Endothelial cell of umbilical vein (primary cell): Measurements from ENCODE around the gene CAPN2. TPM values are rescaled to one million over a fixed set of nuclear protein-coding genes. Genes with fewer than 3 reads are reported as not detected.

ENCODE experiments used
- BruUV-seq: library from RNA; stranded (reverse); fragments of 400-500 nt; replicated peaks from 2 replicates; lab custom pipeline; 2021; lab: Mats Ljungman, UMichigan
- CTCF ChIA-PET: fragments of 300-600, 350-600 bp; sonication (Branson Sonifier 250); formaldehyde crosslinking; loops from one replicate; lab custom pipeline; 2021; ENCODE audit warnings: antibody characterized with exemption, inconsistent platforms; lab: Charles Lee
- POLR2A ChIA-PET: fragments of 300-600, 350-600 bp; sonication (Branson Sonifier 250); formaldehyde crosslinking; loops from one replicate; lab custom pipeline; 2021; ENCODE audit warnings: antibody characterized with exemption, inconsistent platforms; lab: Charles Lee
- DNase-seq: peaks from one replicate; pipeline ENCODE4 v3.0.0-alpha.2; 2011; ENCODE audit warnings: low read depth, low spot score
- FAIRE-seq: peaks from 2 replicates; lab custom pipeline; 2011; peaks lifted over from hg19 to GRCh38; lab: Jason Lieb, UNC
- H2AFZ ChIP-seq: 2 replicates; pipeline ENCODE4 v1.6.0; 2012; ENCODE audit warnings: low read depth, low read length, control low read depth, inconsistent platforms
- H3K27ac ChIP-seq: 2 replicates; pipeline ENCODE4 v1.5.1; 2011; ENCODE audit warnings: low read depth, mild to moderate bottlenecking, control low read depth, low read length, moderate library complexity; ENCODE audit not compliant: insufficient read depth
- H3K27me3 ChIP-seq, 2 experiments: 2 replicates each; pipeline versions ENCODE4 v1.6.0 to v1.6.1; 2011; ENCODE audit warnings: low read length in 2 of 2, mixed read lengths in 1 of 2; ENCODE audit not compliant: control insufficient read depth in 2 of 2, insufficient read depth in 2 of 2
- H3K36me3 ChIP-seq, 2 experiments: 2 replicates in 1 of 2; 3 replicates in 1 of 2; pipeline ENCODE4 v1.5.1; 2011; ENCODE audit warnings: low read length in 2 of 2, mild to moderate bottlenecking in 1 of 2, moderate library complexity in 1 of 2; ENCODE audit not compliant: control insufficient read depth in 2 of 2, insufficient read depth in 2 of 2; ENCODE audit errors: extremely low read depth in 1 of 2
- H3K4me1 ChIP-seq: 3 replicates; pipeline ENCODE4 v1.5.1; 2011; ENCODE audit warnings: mild to moderate bottlenecking, low read length; ENCODE audit not compliant: control insufficient read depth, insufficient read depth; ENCODE audit errors: extremely low read depth
- H3K4me2 ChIP-seq: 2 replicates; pipeline ENCODE4 v1.6.1; 2011; ENCODE audit warnings: low read length, control low read depth, mixed read lengths; ENCODE audit not compliant: insufficient read depth
- H3K4me3 ChIP-seq, 3 experiments: fragments of 200-600 bp in 1 of 3; sonication (generic), shearing (Covaris generic) in 1 of 3; replicated peaks in 1 of 3; 2 replicates each; pipeline ENCODE4 v1.5.1; 2011 to 2016; ENCODE audit warnings: control low read depth in 3 of 3, low read length in 3 of 3, mild to moderate bottlenecking in 2 of 3, inconsistent platforms in 1 of 3, low read depth in 1 of 3, moderate library complexity in 1 of 3; ENCODE audit not compliant: insufficient read depth in 1 of 3
- H3K79me2 ChIP-seq: 2 replicates; pipeline ENCODE4 v1.6.0; 2012; ENCODE audit warnings: low read length, inconsistent platforms; ENCODE audit not compliant: control insufficient read depth, insufficient read depth
- H3K9ac ChIP-seq: replicated peaks from 2 replicates; pipeline ENCODE3; 2011; ENCODE audit warnings: low read length, control low read depth; ENCODE audit not compliant: insufficient read depth; ENCODE audit errors: extremely low read depth
- H3K9me1 ChIP-seq: replicated peaks from 3 replicates; pipeline ENCODE4 v1.6.0; 2011; ENCODE audit warnings: mild to moderate bottlenecking, low read length; ENCODE audit not compliant: control insufficient read depth, insufficient read depth; ENCODE audit errors: extremely low read depth
- H3K9me3 ChIP-seq: replicated peaks from 2 replicates; pipeline ENCODE4 v1.5.1; 2012; ENCODE audit warnings: low read length, inconsistent platforms; ENCODE audit not compliant: control insufficient read depth, insufficient read depth
- H4K20me1 ChIP-seq: replicated peaks from 2 replicates; pipeline ENCODE3; 2011; ENCODE audit warnings: mild to moderate bottlenecking, low read length; ENCODE audit not compliant: control insufficient read depth, insufficient read depth; ENCODE audit errors: extremely low read depth
- EZH2 ChIP-seq: IDR thresholded peaks from 2 replicates; pipeline ENCODE4 v1.6.1; 2012; ENCODE audit warnings: borderline replicate concordance, low read depth, mild to moderate bottlenecking, moderate library complexity, low read length, inconsistent platforms; ENCODE audit not compliant: severe bottlenecking
- FOS ChIP-seq: IDR thresholded peaks from 2 replicates; pipeline ENCODE4 v1.6.1; 2011; ENCODE audit warnings: mild to moderate bottlenecking, low read length, moderate library complexity, borderline replicate concordance; ENCODE audit not compliant: insufficient read depth
- GATA2 ChIP-seq: IDR thresholded peaks from 2 replicates; pipeline ENCODE4 v1.7.0; 2011; ENCODE audit warnings: low read depth, mild to moderate bottlenecking, moderate library complexity, mixed read lengths, low read length; ENCODE audit not compliant: insufficient read length, insufficient read depth
- JUN ChIP-seq: IDR thresholded peaks from 2 replicates; pipeline ENCODE4 v1.6.1; 2011; ENCODE audit warnings: borderline replicate concordance, low read depth; ENCODE audit not compliant: insufficient read length, insufficient read depth
- MYC ChIP-seq: IDR thresholded peaks from one replicate; pipeline ENCODE4 v1.6.1; 2011; ENCODE audit warnings: mild to moderate bottlenecking, low read depth, low read length
- POLR2A ChIP-seq: IDR thresholded peaks from 2 replicates; pipeline ENCODE4 v1.6.1; 2012; ENCODE audit warnings: low read depth, mild to moderate bottlenecking, control low read depth, low read length
- POLR2AphosphoS5 ChIP-seq: IDR thresholded peaks from 2 replicates; pipeline ENCODE4 v1.6.1; 2012; ENCODE audit warnings: low read depth, mild to moderate bottlenecking, control low read depth, low read length, moderate library complexity; ENCODE audit not compliant: insufficient read depth
- dilution Hi-C: fragments of 300-500 bp; cut with MboI; formaldehyde crosslinking; loops from one replicate; pipeline ENCODE4 v1.15.0; 2019; ENCODE audit warnings: low sequenced_read_pairs; ENCODE audit not compliant: extremely low pct_ligation_motif_present
- intact Hi-C: fragments of 100-400 bp; cut with micrococcal nuclease; formaldehyde crosslinking; loops from one replicate; pipeline ENCODE4 v1.10.0; 2022
- polyA plus RNA-seq, 4 experiments: library from polyadenylated mRNA; depleted of rRNA in 3 of 4; stranded (reverse) in 3 of 4; unstranded in 1 of 4; fragments of >200 nt; gene quantifications; 2 replicates each; pipeline versions ENCODE4 v1.2.1 to v1.2.3, GENCODE V29; 2011 to 2012; ENCODE audit warnings: missing spikeins in 1 of 4
- total RNA-seq: library from RNA; stranded (reverse); gene quantifications from 2 replicates; pipeline ENCODE4 v1.2.3, GENCODE V29; 2021
- TF ChIP-seq, protein P1 (sequence below), 2 donors: IDR thresholded peaks; 1 replicate in 1 of 2; 2 replicates in 1 of 2; pipeline ENCODE4 v1.5.1; 2011; ENCODE audit warnings: low read length in 2 of 2, mild to moderate bottlenecking in 2 of 2, moderate library complexity in 2 of 2, control low read depth in 1 of 2, inconsistent platforms in 1 of 2, low read depth in 1 of 2; ENCODE audit not compliant: insufficient read depth in 1 of 2; ENCODE audit errors: extremely low read depth in 1 of 2
- TF ChIP-seq, protein P2 (sequence below): IDR thresholded peaks from 2 replicates; pipeline ENCODE4 v1.6.1; 2011; ENCODE audit not compliant: insufficient read depth, insufficient read length

The CAPN2 gene
- total and polyA plus RNA-seq, 2 donors (not counting 3 experiments of a cell fraction or from before 2014, with no cell fraction given), result 110 to 420 TPM

DNA sequence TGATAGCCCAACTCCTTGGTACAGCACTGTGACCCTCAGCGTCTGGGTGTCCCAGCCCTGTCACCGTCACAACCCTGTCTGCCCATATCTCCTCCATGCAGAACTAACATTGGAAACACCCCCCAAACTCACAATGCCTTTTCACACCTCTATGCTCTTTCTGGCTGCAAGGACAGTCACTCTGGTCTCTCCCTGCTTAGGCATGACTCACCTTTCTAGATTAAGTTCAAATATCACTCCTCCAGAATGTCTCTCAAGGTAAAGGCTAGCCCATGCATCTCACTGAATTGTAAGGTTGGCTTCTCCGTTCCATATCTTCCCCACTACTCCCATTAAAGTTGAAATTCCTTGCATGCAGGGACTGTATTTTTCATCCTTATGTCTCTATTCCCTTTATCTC, 29.8 kb upstream of the CAPN2 start:
- TF ChIP-seq EZH2 (no peak), POLR2AphosphoS5 (no peak), JUN (no peak), FOS (no peak), MYC (no peak), POLR2A (no peak), GATA2 (no peak)
- TF ChIP-seq, protein P1, sequence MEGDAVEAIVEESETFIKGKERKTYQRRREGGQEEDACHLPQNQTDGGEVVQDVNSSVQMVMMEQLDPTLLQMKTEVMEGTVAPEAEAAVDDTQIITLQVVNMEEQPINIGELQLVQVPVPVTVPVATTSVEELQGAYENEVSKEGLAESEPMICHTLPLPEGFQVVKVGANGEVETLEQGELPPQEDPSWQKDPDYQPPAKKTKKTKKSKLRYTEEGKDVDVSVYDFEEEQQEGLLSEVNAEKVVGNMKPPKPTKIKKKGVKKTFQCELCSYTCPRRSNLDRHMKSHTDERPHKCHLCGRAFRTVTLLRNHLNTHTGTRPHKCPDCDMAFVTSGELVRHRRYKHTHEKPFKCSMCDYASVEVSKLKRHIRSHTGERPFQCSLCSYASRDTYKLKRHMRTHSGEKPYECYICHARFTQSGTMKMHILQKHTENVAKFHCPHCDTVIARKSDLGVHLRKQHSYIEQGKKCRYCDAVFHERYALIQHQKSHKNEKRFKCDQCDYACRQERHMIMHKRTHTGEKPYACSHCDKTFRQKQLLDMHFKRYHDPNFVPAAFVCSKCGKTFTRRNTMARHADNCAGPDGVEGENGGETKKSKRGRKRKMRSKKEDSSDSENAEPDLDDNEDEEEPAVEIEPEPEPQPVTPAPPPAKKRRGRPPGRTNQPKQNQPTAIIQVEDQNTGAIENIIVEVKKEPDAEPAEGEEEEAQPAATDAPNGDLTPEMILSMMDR (IDR thresholded peaks at IDR 0.05; ENCODE audit: extremely low read depth in 1 of 2, insufficient read depth in 1 of 2, low read depth in 1 of 2, low read length in 2 of 2), result no peak
- TF ChIP-seq, protein P2, sequence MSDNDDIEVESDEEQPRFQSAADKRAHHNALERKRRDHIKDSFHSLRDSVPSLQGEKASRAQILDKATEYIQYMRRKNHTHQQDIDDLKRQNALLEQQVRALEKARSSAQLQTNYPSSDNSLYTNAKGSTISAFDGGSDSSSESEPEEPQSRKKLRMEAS, result no peak
- Histone ChIP-seq H3K9me1 (no peaks in the 10 kb centered on the region), H3K79me2 (no peaks in the 10 kb centered on the region), H3K4me3 (no peak overlapping the region), H3K4me1 (no peaks in the 10 kb centered on the region), H3K27me3 (peaks cover 10 to 24% of the 10 kb centered on the region in 2 experiments), H3K9me3 (no peaks in the 10 kb centered on the region), H3K4me2 (no peak overlapping the region), H4K20me1 (no peaks in the 10 kb centered on the region), H3K36me3 (no peaks in the 10 kb centered on the region), H2AFZ (no peak overlapping the region), H3K9ac (no peak overlapping the region), H3K27ac (no peak overlapping the region)
- ChIA-PET CTCF (interaction anchor here (2.2 to 8.5 kb wide), 2 partner anchors 125 to 549 kb away, joined by 30 to 104 read pairs; no protein-coding TSS in a partner anchor), POLR2A (no interaction called here)
- BruUV-seq, result no TSS peak
- no peak for FAIRE-seq
- dilution Hi-C loops (no loop called here), intact Hi-C loops (loop anchor here (5.0 kb wide), 1 partner anchor 600 kb away; no protein-coding TSS in a partner anchor)
- no peak for DNase-seq
